ENCODE measurements around the gene GADD45GIP1. TPM values are rescaled to one million over a fixed set of nuclear protein-coding genes. Genes with fewer than 3 reads are reported as not detected.

GADD45GIP1 gene
- total RNA-seq, 2 experiments from 2014 or later, result 32.6 to 36.0 TPM

- ATAC-seq (no peak), DNase-seq (peak; percentile 57)
- intact Hi-C loops (cut with micrococcal nuclease), result loop anchor here (10.0 kb wide), 1 partner anchor 53 kb away; the partner anchor contains the start of genes DNASE2 and KLF1
- H3K4me3 Mint-ChIP-seq, result peak overlapping the region; percentile 99
- POLR2A ChIA-PET, result interaction anchor here (0.8 to 3.3 kb wide), 17 partner anchors 9 to 214 kb away, joined by 3 to 19 read pairs (median 4); partner anchors contain the start of genes DNASE2, GADD45GIP1, GCDH and SYCE2
- no peaks in the 10 kb centered on the region for H3K9me3 Mint-ChIP-seq
- H3K4me1 Mint-ChIP-seq (ENCODE audit: low read depth), result peaks cover 52% of the 10 kb centered on the region
- H3K36me3 Mint-ChIP-seq (ENCODE audit: low read depth), result peaks cover 52% of the 10 kb centered on the region
- CTCF ChIA-PET, result interaction anchor here (1.0 to 3.0 kb wide), 4 partner anchors 28 to 178 kb away, joined by 3 to 10 read pairs (median 5); no protein-coding TSS in a partner anchor
- peak overlapping the region; percentile 95 for H3K27ac Mint-ChIP-seq
- no peak for TF ChIP-seq CTCF (IDR thresholded peaks at IDR 0.05)
- no peaks in the 10 kb centered on the region for H3K27me3 Mint-ChIP-seq
Measured at GRCh38 chr19:12937093-12937926, 19.7 kb downstream of the GADD45GIP1 start.

GRCh38 chr19:12936582-12936981 is 20.4 kb downstream of the GADD45GIP1 start:
- no peaks in the 10 kb centered on the region for H3K9me3 Mint-ChIP-seq
- H3K4me3 Mint-ChIP-seq, result peak overlapping the region; percentile 23
- intact Hi-C loops (cut with micrococcal nuclease), result loop anchor here (10.0 kb wide), 1 partner anchor 52 kb away; the partner anchor contains the start of genes DNASE2 and KLF1
- DNase-seq (no peak), ATAC-seq (no peak)
- H3K27ac Mint-ChIP-seq, result peak overlapping the region; percentile 43
- peaks cover 47% of the 10 kb centered on the region for H3K36me3 Mint-ChIP-seq (ENCODE audit: low read depth)
- peaks cover 53% of the 10 kb centered on the region for H3K4me1 Mint-ChIP-seq (ENCODE audit: low read depth)
- ChIA-PET POLR2A (interaction anchor here (1.3 to 3.3 kb wide), 6 partner anchors 16 to 213 kb away, joined by 3 to 19 read pairs (median 14); partner anchors contain the start of genes DNASE2, GADD45GIP1 and GCDH), CTCF (interaction anchor here (1.0 kb wide), 1 partner anchor 177 kb away, joined by 3 read pairs; no protein-coding TSS in a partner anchor)
- H3K27me3 Mint-ChIP-seq, result no peaks in the 10 kb centered on the region
- TF ChIP-seq CTCF (IDR thresholded peaks at IDR 0.05), result no peak

GRCh38 chr19:12935071-12935470 is 22.0 kb downstream of the GADD45GIP1 start:
- Mint-ChIP-seq H3K4me1 (ENCODE audit: low read depth) (peaks cover 51% of the 10 kb centered on the region), H3K9me3 (no peaks in the 10 kb centered on the region), H3K4me3 (no peak overlapping the region), H3K27me3 (no peaks in the 10 kb centered on the region), H3K27ac (no peak overlapping the region), H3K36me3 (ENCODE audit: low read depth) (peaks cover 44% of the 10 kb centered on the region)
- POLR2A ChIA-PET, result interaction anchor here (1.9 to 2.0 kb wide), 2 partner anchors 9 to 218 kb away, joined by 4 to 7 read pairs; no protein-coding TSS in a partner anchor
- intact Hi-C loops (cut with micrococcal nuclease), result loop anchor here (10.0 kb wide), 1 partner anchor 50 kb away; the partner anchor contains the start of genes DNASE2 and KLF1
- no peak for TF ChIP-seq CTCF (IDR thresholded peaks at IDR 0.05)
- no peak for ATAC-seq
- no peak for DNase-seq
- CTCF ChIA-PET, result no interaction called here

GRCh38 chr19:12933287-12934072 is 23.5 kb downstream of the GADD45GIP1 start, which contains the start of gene FARSA:
TSS of gene FARSA (minus strand) at chr19:12933711. CDS start at chr19:12933696, 15 bp downstream.
- H3K36me3 Mint-ChIP-seq (ENCODE audit: low read depth), result peaks cover 39% of the 10 kb centered on the region
- no peak for TF ChIP-seq CTCF (IDR thresholded peaks at IDR 0.05)
- intact Hi-C loops (cut with micrococcal nuclease), result loop anchor here (10.0 kb wide), 1 partner anchor 49 kb away; the partner anchor contains the start of genes DNASE2 and KLF1
- POLR2A ChIA-PET, result interaction anchor here (1.0 to 6.4 kb wide), 16 partner anchors 9 to 222 kb away, joined by 3 to 39 read pairs (median 7); partner anchors contain the start of genes GCDH, RAD23A, RTBDN and SYCE2
- ATAC-seq (peak; percentile 70), DNase-seq (peak; percentile 97)
- CTCF ChIA-PET, result interaction anchor here (1.3 to 3.5 kb wide), 3 partner anchors 32 to 48 kb away, joined by 3 to 19 read pairs (median 15); partner anchors contain the start of gene GCDH
- H3K27me3 Mint-ChIP-seq, result no peaks in the 10 kb centered on the region
- no peaks in the 10 kb centered on the region for H3K9me3 Mint-ChIP-seq
- H3K4me1 Mint-ChIP-seq (ENCODE audit: low read depth), result peaks cover 43% of the 10 kb centered on the region
- peak within 1 kb of the TSS; percentile 96 for H3K4me3 Mint-ChIP-seq
- peak within 1 kb of the TSS; percentile 87 for H3K27ac Mint-ChIP-seq
